Left lobe of liver (tissue), 2 donors: Measurements from ENCODE around the gene ITSN1. TPM values are rescaled to one million over a fixed set of nuclear protein-coding genes. Genes with fewer than 3 reads are reported as not detected.

Source experiments
- ATAC-seq: fragments of 200-7000 bp; cut with Tn5 transposase; one replicate; pipeline ENCODE4 v1.9.1; 2020; ENCODE audit warnings: mild to moderate bottlenecking, moderate library complexity
- DNase-seq: peaks from one replicate; pipeline ENCODE4 v3.0.0-alpha.2; 2020; ENCODE audit warnings: low spot score
- total RNA-seq: library from RNA; stranded (reverse); gene quantifications from one replicate; pipeline ENCODE4 v1.2.1, GENCODE V29; 2021
- donor health status: DM: no; HTN: no; CAD: no; lungs with moderate emphysema.
- donor health status: DM: no; HTN: yes; CAD: no.

ITSN1 gene
- total RNA-seq, 1 donor from 2014 or later, result 33.6 TPM

GRCh38 chr21:33944185-33944763 is 302.0 kb downstream of the ITSN1 start:
- no peak for ATAC-seq
- DNase-seq, result no peak

GRCh38 chr21:33945652-33946270 is 303.5 kb downstream of the ITSN1 start:
- DNase-seq (no peak), ATAC-seq (no peak)

GRCh38 chr21:33947451-33948095 is 305.3 kb downstream of the ITSN1 start:
- peak; percentile 46 for ATAC-seq
- no peak for DNase-seq

- ATAC-seq (peak; percentile 11), DNase-seq (no peak)
Observed at GRCh38 chr21:33948096-33948950, 306.0 kb downstream of the ITSN1 start.

- no peak for DNase-seq
- no peak for ATAC-seq
Observed at GRCh38 chr21:33948951-33949444, 306.7 kb downstream of the ITSN1 start.

Other genes with a start within 250 kb of the ITSN1 start
- gene IFNGR2, start 239.1 kb upstream of the ITSN1 start, total RNA-seq, result 14.9 TPM
- 22.3 TPM for gene TMEM50B, start 162.5 kb upstream of the ITSN1 start, total RNA-seq
- 2.3 TPM for gene DNAJC28, start 150.8 kb upstream of the ITSN1 start, total RNA-seq
- 31.7 TPM for gene GART, start 100.4 kb upstream of the ITSN1 start, total RNA-seq
- 94.6 TPM for gene SON, start 99.5 kb upstream of the ITSN1 start, total RNA-seq
- 6.2 TPM for gene DONSON, start 53.8 kb upstream of the ITSN1 start, total RNA-seq
- gene CRYZL1, start 760 bp upstream of the ITSN1 start, total RNA-seq, result 10.4 TPM